ENCODE measurements around the gene PLCB2. TPM values are rescaled to one million over a fixed set of nuclear protein-coding genes. Genes with fewer than 3 reads are reported as not detected.

Gene PLCB2
- total and polyA plus RNA-seq, 2 experiments from 2014 or later: 9.5 to 13.8 TPM

- TF ChIP-seq ZNF462 (CRISPR knock-in tag; IDR thresholded peaks at IDR 0.05): no peak
- TF ChIP-seq, protein P1, sequence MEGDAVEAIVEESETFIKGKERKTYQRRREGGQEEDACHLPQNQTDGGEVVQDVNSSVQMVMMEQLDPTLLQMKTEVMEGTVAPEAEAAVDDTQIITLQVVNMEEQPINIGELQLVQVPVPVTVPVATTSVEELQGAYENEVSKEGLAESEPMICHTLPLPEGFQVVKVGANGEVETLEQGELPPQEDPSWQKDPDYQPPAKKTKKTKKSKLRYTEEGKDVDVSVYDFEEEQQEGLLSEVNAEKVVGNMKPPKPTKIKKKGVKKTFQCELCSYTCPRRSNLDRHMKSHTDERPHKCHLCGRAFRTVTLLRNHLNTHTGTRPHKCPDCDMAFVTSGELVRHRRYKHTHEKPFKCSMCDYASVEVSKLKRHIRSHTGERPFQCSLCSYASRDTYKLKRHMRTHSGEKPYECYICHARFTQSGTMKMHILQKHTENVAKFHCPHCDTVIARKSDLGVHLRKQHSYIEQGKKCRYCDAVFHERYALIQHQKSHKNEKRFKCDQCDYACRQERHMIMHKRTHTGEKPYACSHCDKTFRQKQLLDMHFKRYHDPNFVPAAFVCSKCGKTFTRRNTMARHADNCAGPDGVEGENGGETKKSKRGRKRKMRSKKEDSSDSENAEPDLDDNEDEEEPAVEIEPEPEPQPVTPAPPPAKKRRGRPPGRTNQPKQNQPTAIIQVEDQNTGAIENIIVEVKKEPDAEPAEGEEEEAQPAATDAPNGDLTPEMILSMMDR (conservative IDR thresholded peaks at IDR 0.05; ENCODE audit: low read depth in 2 of 2): no peak
- no peak for TF ChIP-seq NANOG (IDR thresholded peaks at IDR 0.05; ENCODE audit: borderline replicate concordance)
- TF ChIP-seq POLR2AphosphoS5 (IDR thresholded peaks at IDR 0.05; ENCODE audit: low read depth): no peak
Measured at GRCh38 chr15:40292246-40292645, 15.5 kb downstream of the PLCB2 start (continued).

DNA sequence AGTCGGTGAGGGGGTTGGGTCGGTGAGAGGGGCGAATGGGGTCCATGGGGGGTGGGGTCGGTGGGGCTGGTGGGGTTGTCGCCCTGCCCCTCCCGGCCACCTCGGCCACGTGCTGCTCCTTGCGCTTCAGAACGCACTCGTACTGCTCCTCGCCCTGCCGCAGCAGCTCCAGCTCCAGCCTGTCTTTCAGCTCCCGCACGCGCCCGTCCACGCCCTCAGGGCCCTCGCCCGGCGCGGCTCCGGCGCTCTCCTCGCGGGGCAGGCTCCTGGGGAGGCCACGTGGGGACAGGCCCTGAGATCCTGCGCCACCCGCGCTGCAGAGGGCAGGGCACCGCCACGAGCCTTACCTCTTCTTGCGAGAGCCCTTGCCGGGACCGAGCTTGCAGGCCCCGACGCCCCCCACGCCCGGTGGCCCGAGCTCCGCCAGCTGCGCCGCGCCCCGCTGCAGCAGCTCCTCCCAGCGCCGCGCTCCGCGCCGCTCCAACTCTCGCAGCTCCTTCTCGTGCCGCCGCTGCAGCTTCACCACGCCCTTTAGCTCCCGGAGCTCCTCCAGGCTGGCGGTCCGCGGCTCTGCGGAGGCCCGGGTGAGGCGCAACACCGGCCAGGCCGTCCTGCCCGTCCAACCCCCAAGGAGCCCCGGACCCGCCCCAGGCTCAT lies 16.7 kb downstream of the PLCB2 start:
- peak overlapping the region; percentile 57 for H3K4me3 ChIP-seq
- no peaks in the 10 kb centered on the region for H4K20me1 ChIP-seq (replicated peaks; ENCODE audit: insufficient read depth)
- peaks cover 16% of the 10 kb centered on the region; the same call in 1 of the 2 replicates for H3K4me1 ChIP-seq (ENCODE audit: insufficient read depth)
- Mint-ChIP-seq H3K4me3 (peak overlapping the region; percentile 63; the same call in 2 of the 3 replicates), H3K36me3 (ENCODE audit: low read depth) (no peaks in the 10 kb centered on the region), H3K27ac (no peak overlapping the region), H3K27me3 (ENCODE audit: insufficient read depth, low read depth, poor library complexity) (peaks cover 50% of the 10 kb centered on the region), H3K4me1 (peaks cover 28% of the 10 kb centered on the region), H3K9me3 (no peaks in the 10 kb centered on the region)
- peaks cover 60% of the 10 kb centered on the region for H3K27me3 ChIP-seq (ENCODE audit: insufficient read depth)
- peak overlapping the region; percentile 91 for H3K4me2 ChIP-seq
- H3K27ac ChIP-seq (ENCODE audit: low read depth): no peak overlapping the region
- DNase-seq (ENCODE audit: low spot score) (peak; percentile 85), ATAC-seq (peak; percentile 82)
- peak overlapping the region; percentile 86 for H2AFZ ChIP-seq
- H3F3A ChIP-seq (replicated peaks; ENCODE audit: low read depth): no peaks in the 10 kb centered on the region
- no peaks in the 10 kb centered on the region for H3K79me2 ChIP-seq (replicated peaks; ENCODE audit: insufficient read depth)
- no peaks in the 10 kb centered on the region for H3K36me3 ChIP-seq (ENCODE audit: insufficient read depth)
- H3K9me2 ChIP-seq (ENCODE audit: insufficient read depth): no peaks in the 10 kb centered on the region
- TF ChIP-seq CREB1 (CRISPR knock-in tag; IDR thresholded peaks at IDR 0.05; ENCODE audit: low read depth) (no peak), ZNF331 (CRISPR knock-in tag; IDR thresholded peaks at IDR 0.05; ENCODE audit: low read depth) (no peak), POLR2AphosphoS5 (IDR thresholded peaks at IDR 0.05; ENCODE audit: low read depth) (0 out of 2 replicates have a peak, but pooled peaks have one; percentile 13), STAT1 (IDR thresholded peaks at IDR 0.05; ENCODE audit: unreplicated experiment) (no peak), NANOG (IDR thresholded peaks at IDR 0.05; ENCODE audit: borderline replicate concordance) (no peak), EZH2 (IDR thresholded peaks at IDR 0.05; ENCODE audit: low read depth, unreplicated experiment) (peak; percentile 52), EZH2phosphoT487 (IDR thresholded peaks at IDR 0.05; ENCODE audit: unreplicated experiment) (no peak)

All from GM23338 (cell line).